Measurements from ENCODE around the gene PDCD1LG2.

The PDCD1LG2 gene

DNA sequence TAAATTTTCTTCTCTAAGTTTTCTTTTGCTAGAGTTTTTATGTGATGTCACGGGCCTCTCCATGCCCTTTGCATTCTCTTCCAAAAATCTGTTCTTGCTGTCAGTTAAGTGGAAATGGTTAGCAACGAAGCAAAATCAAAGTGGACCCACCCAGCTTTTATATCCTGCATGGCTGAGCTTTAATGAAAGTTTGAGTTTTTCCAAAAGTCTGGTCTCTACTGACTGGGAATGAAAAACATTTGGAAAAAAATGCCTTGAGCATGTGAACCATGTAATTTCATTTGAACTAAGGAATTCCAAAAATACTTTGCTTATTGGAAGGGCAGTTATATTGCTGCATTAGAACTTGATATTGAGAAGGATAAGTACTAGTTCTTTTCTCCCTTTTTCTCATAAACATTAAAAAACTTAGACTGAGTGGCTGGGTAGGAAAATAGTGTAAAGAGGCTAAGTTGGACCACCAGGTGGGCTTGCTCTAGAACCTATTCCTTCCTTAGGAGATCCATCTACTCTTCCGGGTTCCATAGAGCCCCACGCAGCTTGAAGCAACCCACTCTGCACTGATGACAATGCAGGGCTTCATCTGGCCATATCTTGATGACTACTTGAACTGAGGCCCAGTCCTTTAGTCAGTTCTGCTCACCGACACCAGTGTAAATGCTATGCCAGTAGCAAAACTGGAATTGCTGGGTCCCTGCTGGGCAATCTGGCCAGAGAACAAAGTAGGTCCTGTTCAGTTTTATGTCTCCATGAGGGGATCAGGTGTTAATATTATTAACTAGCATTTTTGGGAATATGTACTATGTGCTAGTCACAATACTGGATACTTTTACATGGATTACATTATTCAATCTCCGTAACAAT, 101.2 kb downstream of the PDCD1LG2 start:
- DNase-seq (ENCODE audit: low read depth): no peak

DNA sequence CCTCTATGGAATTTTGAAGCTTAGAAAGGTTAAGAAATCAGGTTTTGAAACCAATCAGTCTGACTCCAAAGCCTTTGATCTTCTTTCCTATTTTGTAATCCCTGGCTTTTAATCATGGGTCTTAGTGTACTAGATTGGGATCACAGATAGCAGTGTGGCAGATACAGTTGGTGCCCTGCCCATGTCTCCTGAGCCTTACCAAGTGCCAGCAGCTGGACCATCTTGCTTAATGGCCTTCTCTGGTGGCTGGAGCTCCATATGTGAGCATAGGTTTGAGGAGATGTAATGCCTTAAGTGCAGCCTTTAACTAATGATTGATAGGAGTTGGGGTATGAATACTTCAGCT, 101.8 kb downstream of the PDCD1LG2 start:
- DNase-seq (ENCODE audit: low read depth): no peak

GRCh38 chr9:5614192-5614591, 103.9 kb downstream of the PDCD1LG2 start:
- no peak for DNase-seq (ENCODE audit: low read depth)

- DNase-seq (ENCODE audit: low read depth): no peak
Measured at GRCh38 chr9:5614985-5615384, 104.7 kb downstream of the PDCD1LG2 start.

- no peak for DNase-seq (ENCODE audit: low read depth)
Measured at GRCh38 chr9:5617749-5618148, 107.4 kb downstream of the PDCD1LG2 start.

DNA sequence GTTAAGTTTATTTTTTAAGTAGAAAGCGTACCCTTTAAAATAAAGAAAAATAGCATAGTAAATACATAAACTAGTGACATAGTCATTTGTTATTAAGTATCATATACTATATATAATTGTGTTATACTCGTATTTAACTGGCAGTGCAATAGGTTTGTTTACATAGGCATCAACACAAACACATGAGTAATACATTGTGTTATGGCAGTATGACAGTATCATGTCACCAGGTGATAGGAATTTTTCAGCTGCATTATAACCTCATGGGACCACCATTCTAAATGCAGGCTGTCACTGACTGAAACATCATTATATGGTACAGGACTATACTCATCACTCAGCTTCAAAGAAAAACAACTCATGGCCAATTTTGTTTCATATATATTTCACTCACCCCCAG, 110.2 kb downstream of the PDCD1LG2 start:
- no peak for DNase-seq (ENCODE audit: low read depth)
